ENCODE results near the gene BSPRY.

BSPRY gene

DNA sequence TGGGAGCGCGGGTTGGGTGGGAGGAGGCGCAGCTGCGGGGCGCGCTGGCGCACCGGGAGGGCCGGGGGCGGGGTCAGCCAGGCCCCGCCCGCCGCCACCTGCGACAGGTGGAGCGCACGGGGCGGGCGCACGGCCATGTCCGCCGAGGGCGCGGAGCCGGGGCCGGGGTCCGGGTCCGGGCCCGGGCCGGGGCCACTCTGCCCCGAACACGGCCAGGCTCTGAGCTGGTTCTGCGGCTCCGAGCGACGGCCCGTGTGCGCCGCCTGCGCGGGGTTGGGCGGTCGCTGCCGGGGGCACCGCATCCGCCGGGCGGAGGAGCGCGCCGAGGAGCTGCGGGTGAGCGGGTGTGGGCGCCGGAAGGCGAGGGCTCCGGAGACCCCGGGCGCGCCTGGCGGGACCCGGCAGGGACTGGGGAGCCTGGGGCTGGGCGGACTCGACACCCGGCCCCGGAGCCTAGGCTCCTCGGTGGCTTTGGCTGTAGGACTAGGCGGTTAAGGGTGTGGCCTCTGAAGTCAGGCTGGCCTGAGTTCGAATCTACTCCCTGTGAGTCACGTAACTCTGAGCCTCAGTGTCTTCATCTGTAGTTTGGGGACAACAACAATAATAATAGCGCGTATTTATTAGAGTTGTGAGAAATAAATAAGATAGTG, at the start of gene BSPRY:
Gene BSPRY, plus strand, starts transcription at position 97 of the 650 bp plus-strand sequence. Its CDS starts 39 bp downstream, at position 136.
- DNase-seq (ENCODE audit: low spot score), result peak; percentile 58

DNA sequence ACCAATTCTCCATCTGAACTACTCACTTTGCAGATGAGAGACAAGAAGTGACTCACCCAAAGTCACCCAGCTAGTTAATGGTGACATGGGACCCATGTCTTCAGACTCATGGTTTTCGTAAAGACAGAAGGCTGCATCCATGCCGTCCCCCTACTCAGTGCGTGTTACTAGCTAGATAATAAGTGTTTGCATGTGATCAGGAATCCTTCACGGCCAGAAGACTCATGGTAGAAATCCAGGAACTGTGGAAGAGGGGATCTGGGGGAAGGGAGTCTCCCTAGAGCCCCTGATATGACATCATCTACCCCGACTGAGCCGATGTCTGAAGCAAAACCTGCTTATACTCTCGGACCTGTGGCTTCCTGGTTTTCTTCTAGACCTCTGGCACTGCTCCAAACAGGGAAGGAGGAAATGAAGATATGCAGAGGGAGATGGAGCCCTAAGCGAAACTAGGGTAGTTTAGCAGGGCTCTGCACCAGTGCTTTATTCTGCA, 49.5 kb upstream of the BSPRY start:
- no peak for DNase-seq (ENCODE audit: low spot score)

- no peak for DNase-seq (ENCODE audit: low spot score)
These were observed 47.8 kb upstream of the BSPRY start for GRCh38 chr9:113301548-113301947.

DNA sequence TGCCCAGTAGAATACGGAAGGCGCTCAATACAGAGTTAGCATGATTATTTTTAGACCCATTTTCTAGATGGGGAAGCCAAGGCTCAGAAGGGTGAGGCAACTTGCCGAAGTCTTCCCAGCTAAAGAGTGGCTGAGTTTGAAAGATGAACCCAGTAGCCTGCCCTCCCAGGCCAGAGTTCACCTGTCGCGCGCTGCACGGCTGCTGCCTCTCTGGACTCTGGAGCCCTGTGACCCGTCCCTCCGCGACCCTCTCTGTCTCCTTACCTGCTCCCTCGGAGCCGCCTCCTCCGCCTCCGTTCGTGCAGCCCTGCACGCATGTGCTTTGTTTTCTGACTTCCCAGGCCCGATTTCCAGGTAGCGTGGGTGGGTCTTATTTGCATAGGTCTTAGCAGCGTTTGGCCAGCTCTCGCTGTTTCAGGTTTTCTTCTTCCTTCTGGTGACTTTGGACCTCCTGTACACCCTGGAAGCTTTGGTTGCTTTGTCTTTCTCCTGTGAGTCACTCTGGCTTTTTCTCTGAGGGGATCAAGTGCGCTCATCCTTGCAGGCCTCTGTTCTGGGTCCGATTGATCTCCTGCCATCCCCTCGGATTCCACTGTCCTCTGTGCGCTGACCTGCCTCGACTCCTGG, 46.4 kb upstream of the BSPRY start, which contains the start of gene RNF183:
Gene RNF183, minus strand, starts transcription at position 585 of the 627 bp plus-strand sequence. CDS start 5,192 bp downstream, outside the sequence.
- no peak for DNase-seq (ENCODE audit: low spot score)

DNA sequence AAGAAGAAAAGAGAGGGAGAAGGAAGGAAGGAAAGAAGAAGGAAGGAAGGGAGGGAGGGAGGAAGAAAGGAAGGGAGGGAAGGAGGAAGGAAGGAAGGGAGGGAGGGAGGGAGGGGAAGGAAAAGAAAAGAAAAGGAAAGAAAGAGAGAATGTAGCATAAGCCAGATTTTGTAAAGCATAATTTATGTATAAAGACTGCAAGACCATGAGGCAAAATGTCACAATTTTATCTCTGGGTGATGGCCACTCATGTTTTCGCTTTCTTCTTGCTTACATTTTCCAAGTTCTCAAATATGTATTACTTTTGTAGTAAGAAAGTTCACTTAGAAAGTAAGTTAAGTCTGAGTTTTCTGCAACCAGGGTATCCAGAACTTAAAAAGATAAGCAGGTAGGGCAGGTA, 42.8 kb upstream of the BSPRY start:
- DNase-seq (ENCODE audit: low spot score), result no peak

- no peak for DNase-seq (ENCODE audit: low spot score)
These were observed 41.9 kb upstream of the BSPRY start for GRCh38 chr9:113307396-113307975.

GRCh38 chr9:113309204-113309813, 40.0 kb upstream of the BSPRY start:
- DNase-seq (ENCODE audit: low spot score), result peak; percentile 11

DNA sequence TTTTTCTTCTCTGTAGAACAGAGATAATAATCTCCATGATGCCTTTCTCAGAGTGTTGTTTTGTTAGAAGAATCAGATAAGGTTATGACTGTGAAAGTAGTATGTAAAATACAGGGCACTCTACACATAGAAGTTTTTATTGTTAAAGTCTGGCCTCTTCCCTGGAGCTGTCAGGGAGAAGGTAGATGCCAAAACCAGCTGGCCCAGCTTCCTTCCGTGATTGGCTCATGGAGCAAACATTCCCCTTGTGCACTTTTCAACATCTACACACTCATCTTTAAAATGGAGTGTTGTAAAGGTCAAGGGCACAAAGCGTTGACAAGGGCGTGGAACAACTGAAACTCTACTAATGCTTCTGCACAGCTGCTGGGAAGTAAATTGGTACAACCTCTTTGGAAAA, 38.8 kb upstream of the BSPRY start:
- DNase-seq (ENCODE audit: low spot score), result no peak

GRCh38 chr9:113311961-113312360, 37.4 kb upstream of the BSPRY start:
- DNase-seq (ENCODE audit: low spot score), result no peak

DNA sequence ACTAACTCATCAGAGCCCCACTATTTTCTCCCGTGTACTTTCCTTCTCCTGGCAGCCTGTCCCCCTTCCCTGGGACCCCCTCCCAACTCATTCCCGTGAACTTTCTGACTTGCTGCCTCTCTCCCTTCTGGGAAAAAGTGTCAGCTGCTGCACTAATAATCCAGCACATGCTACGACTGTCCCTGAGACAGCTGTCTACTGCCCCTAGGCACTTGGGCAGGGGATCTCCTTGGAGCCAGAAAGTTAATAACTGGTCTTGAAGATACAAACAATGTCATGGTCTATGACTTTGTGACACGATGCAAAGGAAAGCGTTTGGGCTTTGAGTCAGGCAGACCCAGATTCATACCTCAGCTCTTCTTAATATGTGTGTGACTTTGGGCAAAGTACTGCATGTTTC, 36.1 kb upstream of the BSPRY start:
- no peak for DNase-seq (ENCODE audit: low spot score)

- no peak for DNase-seq (ENCODE audit: low spot score)
These were observed 34.1 kb upstream of the BSPRY start for GRCh38 chr9:113315231-113315630.

DNA sequence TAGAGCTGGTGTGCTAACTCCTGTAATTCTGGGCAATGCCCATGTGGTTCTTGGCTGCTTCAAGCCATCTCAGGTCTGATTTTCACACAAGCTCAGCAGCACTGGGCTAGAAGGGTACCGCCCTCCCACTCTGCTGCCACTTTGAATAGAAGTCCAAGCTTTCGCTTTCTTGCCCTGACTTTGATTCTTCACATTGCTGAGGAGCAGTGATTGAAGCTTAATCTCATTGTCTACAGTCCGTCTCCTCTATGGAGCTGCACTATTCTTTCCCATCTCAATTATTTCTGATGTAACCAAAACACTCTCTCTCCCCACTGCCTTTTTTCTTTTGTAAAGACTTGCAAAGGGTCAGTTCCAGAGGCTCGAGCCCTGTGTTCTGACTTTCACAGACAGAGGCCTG, 33.3 kb upstream of the BSPRY start:
- no peak for DNase-seq (ENCODE audit: low spot score)

DNA sequence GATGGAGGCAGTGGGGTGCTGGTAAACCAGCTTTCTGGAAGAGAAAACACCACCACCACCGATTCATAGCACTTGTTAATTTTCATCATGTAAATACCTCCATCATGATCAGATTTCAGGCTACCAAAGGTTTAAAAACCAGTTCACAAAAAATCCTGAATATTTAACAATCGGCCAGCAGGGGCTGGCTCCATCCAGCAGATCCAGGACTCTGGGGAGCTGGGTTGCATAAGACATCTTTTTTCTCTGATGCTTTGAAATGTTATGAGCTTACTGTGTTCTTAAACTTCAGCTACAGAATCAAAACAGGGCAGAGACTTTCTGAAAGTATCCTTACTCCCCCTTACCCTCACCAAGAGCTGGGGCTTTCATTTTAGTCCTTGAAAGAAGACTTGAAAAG, 31.6 kb upstream of the BSPRY start:
- no peak for DNase-seq (ENCODE audit: low spot score)

GRCh38 chr9:113319054-113319453, 30.3 kb upstream of the BSPRY start:
- no peak for DNase-seq (ENCODE audit: low spot score)

DNA sequence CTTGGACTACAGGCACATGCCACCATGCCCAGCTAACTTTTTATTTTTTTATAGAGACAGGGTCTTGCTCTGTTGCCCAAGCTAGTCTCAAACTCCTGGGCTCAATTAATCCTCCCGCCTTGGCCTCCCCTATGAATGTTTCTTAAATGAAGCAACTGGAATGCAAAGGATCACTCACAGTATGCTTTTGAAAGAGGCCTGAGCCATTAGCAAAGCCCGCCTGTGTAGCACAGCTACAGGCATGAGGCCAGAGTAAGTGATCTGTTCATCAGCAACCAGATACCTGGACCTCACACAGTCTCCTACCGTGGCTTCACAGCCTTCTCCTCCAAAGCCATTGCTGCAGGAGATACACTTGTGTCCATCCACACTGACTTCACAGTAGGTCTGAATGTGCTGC, 29.3 kb upstream of the BSPRY start:
- DNase-seq (ENCODE audit: low spot score), result no peak

DNA sequence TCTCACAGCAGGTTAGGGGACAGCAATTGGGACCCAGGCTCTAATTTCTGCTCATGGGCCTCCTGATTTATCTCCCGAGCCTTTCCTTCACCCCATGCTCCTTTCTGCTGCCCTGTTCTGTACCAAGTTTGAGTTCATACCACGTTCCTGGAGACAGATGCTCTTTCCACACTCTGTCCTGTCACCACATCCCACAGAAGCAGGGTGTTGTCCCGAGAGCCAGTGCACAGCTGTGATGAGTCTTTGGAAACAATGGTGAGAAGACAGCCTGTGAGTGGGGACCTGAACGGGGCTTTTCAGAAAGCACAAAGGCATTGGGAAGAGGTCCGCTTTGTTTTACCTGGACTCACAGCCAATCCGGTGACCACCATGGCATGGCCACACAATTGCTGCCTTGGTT, 26.7 kb upstream of the BSPRY start:
- no peak for DNase-seq (ENCODE audit: low spot score)

GRCh38 chr9:113326230-113326629, 23.1 kb upstream of the BSPRY start:
- no peak for DNase-seq (ENCODE audit: low spot score)

DNA sequence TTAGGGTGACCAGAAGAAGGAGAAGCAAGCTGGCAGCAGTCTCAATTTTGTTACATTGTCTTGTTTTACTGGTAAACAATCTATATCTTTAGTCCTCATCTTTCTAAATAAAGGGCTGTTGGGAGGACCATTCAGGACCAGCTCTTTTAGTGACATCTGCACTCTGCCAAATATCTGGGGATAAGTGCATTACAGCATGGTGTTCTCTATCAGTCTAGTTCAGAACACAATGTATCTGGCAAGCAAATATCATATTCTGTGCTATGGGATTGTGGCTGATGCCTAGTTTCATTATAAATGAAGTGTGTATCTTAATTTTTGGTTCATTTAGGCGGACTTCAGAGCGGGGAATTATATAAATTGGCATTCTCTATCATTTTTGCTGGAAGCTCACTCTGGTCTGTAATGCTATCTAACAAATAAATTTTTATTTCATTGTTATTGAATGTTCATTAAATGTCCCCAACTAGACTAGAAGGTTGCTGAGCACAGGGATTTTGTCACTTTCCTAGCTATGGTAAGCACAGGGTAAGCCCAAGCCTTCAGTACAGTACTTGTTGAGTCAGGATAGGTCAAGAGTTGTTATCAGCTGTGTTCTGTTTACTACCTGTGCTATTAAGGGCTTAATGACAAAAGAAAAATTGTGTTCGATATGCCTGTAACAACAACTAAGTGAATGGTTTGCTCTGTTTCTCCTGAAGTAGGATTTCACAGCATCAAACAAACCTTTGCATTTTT, 21.1 kb upstream of the BSPRY start:
- no peak for DNase-seq (ENCODE audit: low spot score)

DNA sequence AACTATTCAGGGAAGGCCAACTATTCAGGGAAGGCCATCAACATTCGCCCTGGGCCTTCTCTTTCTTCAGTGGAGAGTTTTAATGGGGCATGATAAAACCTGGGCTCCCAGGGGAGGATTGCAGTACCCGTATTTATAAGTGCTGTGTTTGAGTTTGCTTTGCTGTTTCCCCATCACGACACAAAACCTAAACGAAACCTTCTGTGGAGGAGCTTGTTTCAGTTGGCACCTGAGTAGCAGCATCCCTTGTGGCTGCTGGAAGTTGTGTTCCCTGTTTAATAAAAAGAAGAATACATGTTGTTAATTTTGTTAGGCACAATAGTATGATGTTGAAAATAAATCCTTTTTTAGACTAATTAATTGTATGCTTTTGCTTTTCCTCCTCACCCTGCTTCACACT, 17.6 kb upstream of the BSPRY start:
- no peak for DNase-seq (ENCODE audit: low spot score)

GRCh38 chr9:113337714-113338113, 11.6 kb upstream of the BSPRY start:
- no peak for DNase-seq (ENCODE audit: low spot score)

- peak; percentile 82 for DNase-seq (ENCODE audit: low spot score)
These were observed 9.2 kb upstream of the BSPRY start, which contains the start of gene WDR31 for GRCh38 chr9:113340011-113340699. WDR31 (minus strand) TSS chr9:113340275; CDS start chr9:113332022, 8,253 bp downstream.

All from germinal center (tissue), 1 donor.